Pancreas (tissue), 10 donors: ENCODE results near the gene ECE1. TPM values are rescaled to one million over a fixed set of nuclear protein-coding genes. Genes with fewer than 3 reads are reported as not detected.
A peak's percentile ranks its signal among the peaks of the same experiment; 100 is the strongest.
"Not testable (repeated sequence)": the region's sequence is repeated elsewhere in the genome, so short reads cannot be mapped to it uniquely, and the experiment has no call there.

Source experiments
- ATAC-seq, 4 donors: fragments of 200-7000 bp; cut with Tn5 transposase; one replicate each; pipeline versions ENCODE4 v1.8.0 to v1.9.1; 2020; ENCODE audit warnings: mild to moderate bottlenecking in 4 of 4, moderate library complexity in 4 of 4
- DNase-seq, 6 donors: peaks; one replicate each; pipeline ENCODE4 v3.0.0-alpha.2; 2020
- FAIRE-seq: peaks from 2 replicates; lab custom pipeline; 2012; peaks lifted over from hg19 to GRCh38; lab: Jason Lieb, UNC
- H3K27ac ChIP-seq, 4 donors: fragments of 200-600 bp; sonication (generic); 1 replicate in 3 of 4; 2 replicates in 1 of 4; pipeline versions ENCODE4 v1.5.0 to v1.8.0; 2020
- H3K27me3 ChIP-seq, 4 donors: fragments of 200-600 bp; one replicate each; pipeline ENCODE4 v1.8.0; 2021
- H3K36me3 ChIP-seq, 3 donors: fragments of 200-600 bp; sonication (generic) in 1 of 3; one replicate each; pipeline versions ENCODE4 v1.5.0 to v1.8.0; 2020 to 2021
- H3K4me1 ChIP-seq, 3 donors: fragments of 200-600 bp; one replicate each; pipeline ENCODE4 v1.8.0; 2021
- H3K4me3 ChIP-seq, 4 donors: fragments of 200-600 bp; sonication (generic) in 2 of 4; one replicate each; pipeline versions ENCODE4 v1.5.0 to v1.8.0; 2020 to 2021
- H3K9me3 ChIP-seq, 4 donors: fragments of 200-600 bp; one replicate each; pipeline ENCODE4 v1.8.0; 2021
- WGBS, 2 donors: extraction: QIAGEN DNeasy Blood & Tissue Kit; methylation state at CpG; one replicate each; pipeline ENCODE4 v1.1.7; 2013; 5-methylcytosine and 5-hydroxymethylcytosine counted together
- intact Hi-C, 3 donors: fragments of 100-400 bp; cut with DNase I; formaldehyde crosslinking; loops; one replicate each; pipeline versions ENCODE4 v1.11.1 to v1.14.2; 2022
- polyA plus RNA-seq, 2 donors: library from polyadenylated mRNA; stranded (reverse); fragments of 200-250 nt; gene quantifications; one replicate each; pipeline ENCODE4 v1.2.3, GENCODE V29; 2013
- total RNA-seq, 6 donors: library from RNA; stranded (reverse); fragmentation: NEBNext Ultra II Directional in 4 of 6; extraction: Animal tissue kit (Norgen Biotek cat#: 25700) in 4 of 6; gene quantifications; one replicate each; pipeline versions ENCODE4 v1.2.1 to v1.2.4, GENCODE V29; 2021 to 2023
- TF ChIP-seq, protein P1 (sequence below), 4 donors: fragments of 200-600 bp; sonication (generic) in 3 of 4; IDR thresholded peaks; one replicate each; pipeline versions ENCODE4 v1.5.0 to v1.8.0; 2021; ENCODE audit warnings: antibody characterized with exemption in 4 of 4
- donor health status: healthy with polysubstance abuse.
- donor health status: DM: no; HTN: no; CAD: no; lungs with moderate emphysema.
- donor health status: DM: no; HTN: no; CAD: no.
- donor health status: control.
- donor health status: control.
- donor health status: Bipolar disorder and iron deficiency.
- donor health status: DM: yes; HTN: yes; CAD: no.
- donor health status: DM: no; HTN: no; CAD: no.
- donor health status: DM: no; HTN: no; CAD: no.
- donor health status: DM: yes; HTN: yes; CAD: no.

ECE1 gene
- total and polyA plus RNA-seq, 8 donors: 38.1 to 141 (median 85.8) TPM

DNA sequence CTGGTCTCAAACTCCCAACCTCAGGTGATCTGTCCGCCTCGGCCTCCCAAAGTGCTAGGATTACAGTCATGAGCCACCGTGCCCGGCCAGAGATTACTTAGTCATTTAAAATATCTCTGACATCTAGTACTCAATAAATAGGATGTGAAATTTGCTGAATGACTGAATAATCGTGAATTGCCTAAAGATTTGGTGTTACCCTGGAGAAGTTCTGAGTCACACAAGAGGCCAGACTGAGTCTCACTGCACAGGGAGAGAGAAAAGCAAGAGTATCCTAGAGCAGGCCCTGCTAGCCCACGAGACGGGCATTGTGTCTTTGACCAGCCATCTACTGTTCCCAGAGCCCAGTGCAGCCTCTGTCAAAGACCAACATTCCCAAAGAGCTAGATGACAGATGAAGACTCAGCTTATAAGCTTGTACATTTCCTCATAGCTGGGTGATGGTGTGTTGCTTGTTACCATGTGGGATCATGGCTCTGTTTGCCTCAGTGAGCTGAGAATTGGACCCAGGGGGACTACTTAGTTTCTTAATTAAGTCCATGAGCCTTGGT lies 108.0 kb downstream of the ECE1 start:
- TF ChIP-seq, protein P1, sequence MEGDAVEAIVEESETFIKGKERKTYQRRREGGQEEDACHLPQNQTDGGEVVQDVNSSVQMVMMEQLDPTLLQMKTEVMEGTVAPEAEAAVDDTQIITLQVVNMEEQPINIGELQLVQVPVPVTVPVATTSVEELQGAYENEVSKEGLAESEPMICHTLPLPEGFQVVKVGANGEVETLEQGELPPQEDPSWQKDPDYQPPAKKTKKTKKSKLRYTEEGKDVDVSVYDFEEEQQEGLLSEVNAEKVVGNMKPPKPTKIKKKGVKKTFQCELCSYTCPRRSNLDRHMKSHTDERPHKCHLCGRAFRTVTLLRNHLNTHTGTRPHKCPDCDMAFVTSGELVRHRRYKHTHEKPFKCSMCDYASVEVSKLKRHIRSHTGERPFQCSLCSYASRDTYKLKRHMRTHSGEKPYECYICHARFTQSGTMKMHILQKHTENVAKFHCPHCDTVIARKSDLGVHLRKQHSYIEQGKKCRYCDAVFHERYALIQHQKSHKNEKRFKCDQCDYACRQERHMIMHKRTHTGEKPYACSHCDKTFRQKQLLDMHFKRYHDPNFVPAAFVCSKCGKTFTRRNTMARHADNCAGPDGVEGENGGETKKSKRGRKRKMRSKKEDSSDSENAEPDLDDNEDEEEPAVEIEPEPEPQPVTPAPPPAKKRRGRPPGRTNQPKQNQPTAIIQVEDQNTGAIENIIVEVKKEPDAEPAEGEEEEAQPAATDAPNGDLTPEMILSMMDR (IDR thresholded peaks at IDR 0.05): no peak
- ATAC-seq (no peak), DNase-seq (no peak), FAIRE-seq (no peak)
- Histone ChIP-seq H3K4me1 (no peaks in the 10 kb centered on the region), H3K27me3 (no peaks in the 10 kb centered on the region), H3K9me3 (no peaks in the 10 kb centered on the region), H3K4me3 (no peak overlapping the region), H3K36me3 (no peaks in the 10 kb centered on the region), H3K27ac (no peak overlapping the region)
- intact Hi-C loops: no loop called here
- 86 to 90% methylated on average over 7 of the region's 7 CpGs for WGBS, 2 donors

DNA sequence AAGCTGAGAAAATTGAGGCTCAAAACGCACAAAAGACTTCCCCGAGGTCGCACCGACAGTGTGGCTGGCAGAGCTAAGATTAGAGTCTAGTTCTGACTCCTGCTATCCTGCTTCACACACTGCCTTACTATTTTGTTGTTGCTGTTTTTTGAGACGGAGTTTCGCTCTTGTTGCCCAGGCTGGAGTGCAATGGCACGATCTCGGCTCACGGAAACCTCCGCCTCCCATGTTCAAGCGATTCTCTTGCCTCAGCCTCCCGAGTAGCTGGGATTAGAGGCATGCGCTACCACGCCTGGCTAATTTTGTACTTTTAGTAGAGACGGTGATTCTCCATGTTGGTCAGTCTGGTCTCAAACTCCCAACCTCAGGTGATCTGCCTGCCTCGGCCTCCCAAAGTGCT lies 112.0 kb downstream of the ECE1 start:
- intact Hi-C loops, H3K9me3 ChIP-seq, H3K27ac ChIP-seq, FAIRE-seq, DNase-seq, H3K36me3 ChIP-seq, H3K27me3 ChIP-seq, ATAC-seq, H3K4me3 ChIP-seq: not testable (repeated sequence)
- 97 to 98% methylated on average over 16 of the region's 16 CpGs for WGBS, 2 donors
- peaks cover 0 to 18% (median 3%) of the 10 kb centered on the region in 3 donors for H3K4me1 ChIP-seq

DNA sequence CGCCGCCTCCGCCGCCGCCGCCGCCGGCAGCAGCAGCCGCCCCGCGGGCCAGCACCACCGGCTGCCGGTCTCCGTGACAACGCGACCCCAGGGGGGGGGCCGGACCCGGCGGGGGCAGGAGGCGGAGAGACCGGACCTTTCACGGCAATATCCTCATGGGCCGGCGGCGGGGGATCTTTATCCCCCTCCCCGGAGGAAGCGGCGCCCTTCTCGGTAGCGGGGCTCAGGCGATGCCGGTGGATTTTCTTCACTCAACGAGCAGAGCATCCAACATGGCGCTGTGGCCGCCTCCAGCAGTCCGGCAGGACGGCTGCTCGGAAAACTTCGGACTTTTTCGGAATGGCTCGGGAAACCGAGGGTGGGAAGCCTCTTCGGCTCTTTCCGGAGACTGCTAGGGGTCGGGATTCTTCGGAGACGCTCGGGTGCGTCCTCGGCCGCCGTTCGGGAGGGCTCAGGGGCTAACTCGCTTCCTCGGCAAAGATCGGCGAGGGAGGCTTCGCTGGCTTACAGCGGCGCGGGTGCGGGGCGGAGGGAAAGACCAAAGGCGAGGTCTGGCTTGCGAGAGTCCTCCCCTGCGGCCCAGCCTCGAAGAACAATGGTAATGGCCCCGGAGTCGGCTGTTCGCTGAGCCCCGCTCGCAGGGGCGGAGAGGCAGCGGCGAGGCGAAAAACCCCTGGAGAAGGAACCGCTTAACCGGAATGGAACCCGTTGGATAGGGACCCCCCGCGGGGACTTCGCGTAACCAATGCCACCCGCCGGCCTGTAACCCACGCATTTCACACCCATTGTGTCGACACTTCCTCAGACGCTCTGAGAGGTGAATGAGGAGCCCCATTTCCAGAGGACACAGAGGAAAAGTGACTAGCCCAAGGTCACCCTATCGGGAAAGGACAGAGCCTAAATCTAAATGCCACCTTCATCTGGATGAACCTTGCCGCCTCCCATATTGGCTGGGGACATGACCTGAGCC lies 113.4 kb downstream of the ECE1 start, which contains the start of gene EIF4G3:
Gene EIF4G3 (minus strand): TSS at position 312 of the 970 bp plus-strand sequence. CDS start 174,155 bp downstream, outside the sequence.
- Histone ChIP-seq H3K4me3 (peak within 1 kb of the TSS; percentile 60 to 90 (median 75)), H3K27ac (peak within 1 kb of the TSS; percentile 58 to 80 (median 66)), H3K9me3 (no peaks in the 10 kb centered on the region), H3K36me3 (no peaks in the 10 kb centered on the region), H3K4me1 (peaks cover 0 to 20% (median 3%) of the 10 kb centered on the region in 3 donors), H3K27me3 (no peaks in the 10 kb centered on the region)
- ATAC-seq (peak; percentile 94 to 99 (median 96)), DNase-seq (peak; percentile 98 to 100 (median 100)), FAIRE-seq (peak; percentile 93)
- TF ChIP-seq, protein P1 (IDR thresholded peaks at IDR 0.05): no peak
- WGBS, 2 donors: 1% methylated on average over 56 to 90 of the region's 90 CpGs
- intact Hi-C loops: no loop called here

DNA sequence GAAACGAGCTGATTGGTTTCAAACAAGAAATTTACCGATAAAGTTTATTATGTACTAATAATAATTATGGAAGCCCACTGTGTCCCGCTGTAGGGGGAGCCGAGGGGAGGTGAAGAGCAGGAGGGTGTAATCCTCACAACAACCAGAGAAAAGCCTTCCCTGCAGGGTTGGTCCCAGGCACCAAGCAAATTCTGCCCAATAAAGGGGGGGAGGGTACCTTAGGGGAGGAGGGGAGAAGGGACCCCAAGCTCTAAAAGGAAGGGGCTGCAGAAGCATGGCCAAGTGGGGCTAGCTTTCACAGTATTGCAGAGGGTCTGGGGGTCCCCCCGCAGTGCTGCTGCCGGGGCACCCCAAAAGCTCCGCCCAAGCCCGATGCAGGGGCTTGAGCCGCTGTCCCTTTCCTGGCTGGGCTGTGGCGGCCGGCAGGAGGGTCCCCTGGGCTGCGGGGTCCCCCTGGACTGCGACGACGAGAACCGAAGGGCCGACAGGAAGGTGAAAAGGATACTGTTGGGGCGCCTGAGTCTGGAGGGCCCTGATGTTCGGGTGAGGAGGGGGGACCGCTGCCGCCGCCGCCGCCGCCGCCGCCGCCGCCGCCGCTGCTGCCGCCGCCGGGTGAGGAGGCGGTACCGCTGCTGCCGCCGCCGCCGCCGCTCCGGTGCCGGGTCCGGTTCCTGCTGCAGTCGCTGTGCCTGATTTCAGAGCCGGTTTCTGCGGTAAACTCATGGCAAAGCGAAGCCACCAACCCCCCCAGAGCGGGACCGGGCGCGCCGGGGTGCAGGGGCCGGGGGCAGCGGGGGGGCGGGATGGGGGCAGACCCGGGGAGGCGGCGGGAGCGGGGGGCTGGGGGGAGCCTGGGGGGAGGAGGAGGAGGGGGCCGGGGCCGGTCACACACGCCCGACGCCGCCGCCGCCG lies 114.3 kb downstream of the ECE1 start:
- peaks cover 0 to 26% (median 7%) of the 10 kb centered on the region in 3 donors for H3K4me1 ChIP-seq
- DNase-seq: peak; percentile 40 to 77 (median 58)
- TF ChIP-seq, protein P1 (IDR thresholded peaks at IDR 0.05): no peak
- ATAC-seq: peak in 1 of 4 donors; percentile 17
- no peaks in the 10 kb centered on the region for H3K36me3 ChIP-seq
- WGBS, 2 donors: 0% methylated on average over 20 to 65 of the region's 69 CpGs
- H3K27me3 ChIP-seq: no peaks in the 10 kb centered on the region
- no peak for FAIRE-seq
- H3K9me3 ChIP-seq: no peaks in the 10 kb centered on the region
- peak overlapping the region; percentile 60 to 90 (median 75) for H3K4me3 ChIP-seq
- peak overlapping the region; percentile 15 to 80 (median 66) for H3K27ac ChIP-seq
- intact Hi-C loops: no loop called here
